NB4 (cell line): ENCODE results near the gene ARL11.

Source experiments
- MYC ChIP-seq: IDR thresholded peaks from 2 replicates; pipeline ENCODE4 v1.6.1; 2011; ENCODE audit warnings: low read depth, low read length
- POLR2A ChIP-seq: IDR thresholded peaks from 2 replicates; pipeline ENCODE4 v1.6.1; 2011; ENCODE audit warnings: mild to moderate bottlenecking; ENCODE audit not compliant: insufficient read length; ENCODE audit errors: extremely low read depth
- TF ChIP-seq, protein P1 (sequence below): IDR thresholded peaks from one replicate; pipeline ENCODE4 v1.5.1; 2012; ENCODE audit warnings: low read depth, low read length
- TF ChIP-seq, protein P2 (sequence below): IDR thresholded peaks from 2 replicates; pipeline ENCODE4 v1.6.1; 2011; ENCODE audit warnings: low read depth, low read length

DNA sequence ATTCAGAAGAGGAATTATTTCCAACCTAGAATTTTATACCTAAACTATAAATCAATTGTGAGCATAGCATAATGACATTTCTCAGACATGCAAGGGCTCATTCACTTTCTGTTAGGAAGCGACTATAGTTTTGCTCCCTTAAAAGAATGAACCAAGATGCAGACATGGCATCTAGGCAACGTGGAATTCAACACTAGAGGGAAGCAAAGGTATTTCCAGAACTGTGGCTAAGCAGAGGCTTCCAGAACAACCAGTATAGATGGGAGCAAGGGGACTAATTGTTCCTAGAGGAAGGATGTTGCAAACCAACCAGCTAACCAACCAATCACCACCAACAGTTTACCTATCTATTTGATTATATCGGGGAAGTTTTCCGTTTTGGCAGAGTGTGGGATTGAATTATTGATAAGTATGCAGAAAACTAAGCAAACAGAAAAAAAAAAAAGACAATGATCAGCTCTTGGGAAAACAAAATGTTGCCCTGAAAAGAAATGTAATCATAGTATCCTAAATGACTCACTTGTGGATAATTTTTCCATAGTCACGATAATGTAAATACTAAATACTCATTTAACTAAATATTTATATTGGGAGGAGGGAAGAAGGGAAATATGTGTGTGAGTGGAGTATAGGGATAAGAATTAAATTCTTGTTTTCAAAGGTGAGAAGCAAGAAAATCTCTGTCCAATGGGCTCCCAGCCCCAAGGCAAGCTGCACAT lies 21.1 kb downstream of the ARL11 start:
- TF ChIP-seq, protein P1, sequence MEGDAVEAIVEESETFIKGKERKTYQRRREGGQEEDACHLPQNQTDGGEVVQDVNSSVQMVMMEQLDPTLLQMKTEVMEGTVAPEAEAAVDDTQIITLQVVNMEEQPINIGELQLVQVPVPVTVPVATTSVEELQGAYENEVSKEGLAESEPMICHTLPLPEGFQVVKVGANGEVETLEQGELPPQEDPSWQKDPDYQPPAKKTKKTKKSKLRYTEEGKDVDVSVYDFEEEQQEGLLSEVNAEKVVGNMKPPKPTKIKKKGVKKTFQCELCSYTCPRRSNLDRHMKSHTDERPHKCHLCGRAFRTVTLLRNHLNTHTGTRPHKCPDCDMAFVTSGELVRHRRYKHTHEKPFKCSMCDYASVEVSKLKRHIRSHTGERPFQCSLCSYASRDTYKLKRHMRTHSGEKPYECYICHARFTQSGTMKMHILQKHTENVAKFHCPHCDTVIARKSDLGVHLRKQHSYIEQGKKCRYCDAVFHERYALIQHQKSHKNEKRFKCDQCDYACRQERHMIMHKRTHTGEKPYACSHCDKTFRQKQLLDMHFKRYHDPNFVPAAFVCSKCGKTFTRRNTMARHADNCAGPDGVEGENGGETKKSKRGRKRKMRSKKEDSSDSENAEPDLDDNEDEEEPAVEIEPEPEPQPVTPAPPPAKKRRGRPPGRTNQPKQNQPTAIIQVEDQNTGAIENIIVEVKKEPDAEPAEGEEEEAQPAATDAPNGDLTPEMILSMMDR: peak; percentile 12
- TF ChIP-seq POLR2A (no peak), MYC (no peak)
- TF ChIP-seq, protein P2, sequence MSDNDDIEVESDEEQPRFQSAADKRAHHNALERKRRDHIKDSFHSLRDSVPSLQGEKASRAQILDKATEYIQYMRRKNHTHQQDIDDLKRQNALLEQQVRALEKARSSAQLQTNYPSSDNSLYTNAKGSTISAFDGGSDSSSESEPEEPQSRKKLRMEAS: no peak
